Neural cell (in vitro differentiated cells): ENCODE results near the gene CBLIF.

Experiments
- EP300 ChIP-seq: fragments of 450-650 bp; conservative IDR thresholded peaks from 2 replicates; pipeline ENCODE4 v1.6.1; 2014; ENCODE audit warnings: antibody characterized with exemption, mild to moderate bottlenecking, moderate library complexity; ENCODE audit not compliant: poor library complexity, severe bottlenecking
- EZH2 ChIP-seq: fragments of 200-600, 300-800 bp; shearing (Covaris generic), sonication (generic); IDR thresholded peaks from 2 replicates; pipeline ENCODE4 v1.6.1; 2014; ENCODE audit warnings: antibody characterized with exemption, low read length, borderline replicate concordance, mild to moderate bottlenecking; ENCODE audit not compliant: insufficient read depth, poor library complexity, severe bottlenecking
- MXI1 ChIP-seq: fragments of 450-650 bp; conservative IDR thresholded peaks from 2 replicates; pipeline ENCODE4 v1.6.1; 2014; ENCODE audit warnings: antibody characterized with exemption, mild to moderate bottlenecking; ENCODE audit not compliant: poor library complexity, severe bottlenecking
- POLR2AphosphoS5 ChIP-seq: IDR thresholded peaks from 2 replicates; pipeline ENCODE4 v1.6.1; 2012
- REST ChIP-seq: IDR thresholded peaks from 2 replicates; pipeline ENCODE4 v1.6.1; 2012; ENCODE audit warnings: borderline replicate concordance
- SMC3 ChIP-seq: fragments of 450-650 bp; conservative IDR thresholded peaks from 2 replicates; pipeline ENCODE4 v1.6.1; 2014; ENCODE audit warnings: antibody characterized with exemption, mild to moderate bottlenecking, moderate library complexity; ENCODE audit not compliant: poor library complexity
- TAF1 ChIP-seq: IDR thresholded peaks from 2 replicates; pipeline ENCODE4 v1.6.1; 2012; ENCODE audit warnings: low read depth
- TF ChIP-seq, protein P1 (sequence below): fragments of 450-650 bp; IDR thresholded peaks from 2 replicates; pipeline ENCODE4 v1.5.1; 2014; ENCODE audit warnings: antibody characterized with exemption, mild to moderate bottlenecking, moderate library complexity; ENCODE audit not compliant: poor library complexity, severe bottlenecking

- TF ChIP-seq EZH2 (no peak), POLR2AphosphoS5 (no peak), REST (no peak), TAF1 (no peak), EP300 (no peak), SMC3 (no peak), MXI1 (no peak)
- TF ChIP-seq, protein P1, sequence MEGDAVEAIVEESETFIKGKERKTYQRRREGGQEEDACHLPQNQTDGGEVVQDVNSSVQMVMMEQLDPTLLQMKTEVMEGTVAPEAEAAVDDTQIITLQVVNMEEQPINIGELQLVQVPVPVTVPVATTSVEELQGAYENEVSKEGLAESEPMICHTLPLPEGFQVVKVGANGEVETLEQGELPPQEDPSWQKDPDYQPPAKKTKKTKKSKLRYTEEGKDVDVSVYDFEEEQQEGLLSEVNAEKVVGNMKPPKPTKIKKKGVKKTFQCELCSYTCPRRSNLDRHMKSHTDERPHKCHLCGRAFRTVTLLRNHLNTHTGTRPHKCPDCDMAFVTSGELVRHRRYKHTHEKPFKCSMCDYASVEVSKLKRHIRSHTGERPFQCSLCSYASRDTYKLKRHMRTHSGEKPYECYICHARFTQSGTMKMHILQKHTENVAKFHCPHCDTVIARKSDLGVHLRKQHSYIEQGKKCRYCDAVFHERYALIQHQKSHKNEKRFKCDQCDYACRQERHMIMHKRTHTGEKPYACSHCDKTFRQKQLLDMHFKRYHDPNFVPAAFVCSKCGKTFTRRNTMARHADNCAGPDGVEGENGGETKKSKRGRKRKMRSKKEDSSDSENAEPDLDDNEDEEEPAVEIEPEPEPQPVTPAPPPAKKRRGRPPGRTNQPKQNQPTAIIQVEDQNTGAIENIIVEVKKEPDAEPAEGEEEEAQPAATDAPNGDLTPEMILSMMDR: no peak
These were observed 32.0 kb upstream of the CBLIF start for GRCh38 chr11:59877325-59877724.
